Gastrocnemius medialis (tissue), 4 donors: ENCODE measurements around the gene NDRG3. TPM values are rescaled to one million over a fixed set of nuclear protein-coding genes. Genes with fewer than 3 reads are reported as not detected.

Experiments used
- ATAC-seq, 2 donors: fragments of 150-250 bp; one replicate each; pipeline ENCODE4 v1.9.1; 2016
- DNase-seq, 2 donors: peaks; one replicate each; pipeline ENCODE4 v3.0.0-alpha.2; 2019
- H3K27ac ChIP-seq, 4 donors: fragments of 200-600 bp; sonication (generic); 1 replicate in 1 of 4; 2 replicates in 3 of 4; pipeline ENCODE4 v1.5.1; 2016 to 2018; ENCODE audit warnings: mild to moderate bottlenecking in 2 of 4, moderate library complexity in 1 of 4
- H3K27me3 ChIP-seq, 3 donors: fragments of 200-600 bp; sonication (generic) in 2 of 3; 1 replicate in 1 of 3; 2 replicates in 2 of 3; pipeline versions ENCODE4 v1.5.1 to v1.6.0; 2016 to 2019; ENCODE audit warnings: mild to moderate bottlenecking in 1 of 3, moderate library complexity in 1 of 3
- H3K36me3 ChIP-seq, 2 donors: fragments of 200-600 bp; sonication (generic) in 1 of 2; one replicate each; pipeline ENCODE4 v1.5.1; 2017 to 2018
- H3K4me1 ChIP-seq, 2 donors: fragments of 200-600 bp; sonication (generic) in 1 of 2; one replicate each; pipeline ENCODE4 v1.5.1; 2016 to 2017; ENCODE audit warnings: mild to moderate bottlenecking in 2 of 2
- H3K4me3 ChIP-seq, 4 donors: fragments of 200-600 bp; sonication (generic) in 3 of 4; 1 replicate in 1 of 4; 2 replicates in 3 of 4; pipeline ENCODE4 v1.5.1; 2016 to 2019; ENCODE audit warnings: mild to moderate bottlenecking in 2 of 4
- H3K9me3 ChIP-seq, 3 donors: fragments of 200-600 bp; sonication (generic) in 2 of 3; 1 replicate in 1 of 3; 2 replicates in 2 of 3; pipeline ENCODE4 v1.5.1; 2016 to 2019
- CTCF ChIP-seq, 5 experiments: fragments of 450-650 bp in 3 of 5; fragments of 200-600 bp in 2 of 5; sonication (generic) in 2 of 5; IDR thresholded peaks in 4 of 5; conservative IDR thresholded peaks in 1 of 5; 1 replicate in 4 of 5; 2 replicates in 1 of 5; pipeline ENCODE4 v1.5.1; 2016 to 2019; ENCODE audit warnings: antibody characterized with exemption in 5 of 5, mild to moderate bottlenecking in 3 of 5, moderate library complexity in 3 of 5
- POLR2A ChIP-seq, 2 donors: fragments of 450-650 bp; IDR thresholded peaks; one replicate each; pipeline ENCODE4 v1.6.1; 2017; ENCODE audit warnings: antibody characterized with exemption in 2 of 2, mild to moderate bottlenecking in 2 of 2, moderate library complexity in 2 of 2
- in situ Hi-C, 4 donors: fragments of 200-750 bp; cut with MboI; loops; one replicate each; pipeline versions ENCODE4 v1.15.0 to v1.8.0; 2017; ENCODE audit warnings: low sequenced_read_pairs in 4 of 4
- intact Hi-C: fragments of 100-400 bp; cut with DNase I; formaldehyde crosslinking; loops from one replicate; pipeline ENCODE4 v1.15.1; 2023; ENCODE audit warnings: low total_unique reads
- total RNA-seq, 4 donors: library from RNA; depleted of rRNA; stranded (reverse); fragments of >200 nt; gene quantifications; one replicate each; pipeline versions ENCODE4 v1.1.0 to v1.2.3, GENCODE V29; 2016

Gene NDRG3
- total RNA-seq, 4 donors from 2014 or later, result 6.7 to 24.9 (median 13.2) TPM

- no peak for TF ChIP-seq POLR2A (IDR thresholded peaks at IDR 0.05)
- no peak for TF ChIP-seq CTCF (IDR thresholded peaks at IDR 0.05 in 4 of 5, conservative IDR thresholded peaks at IDR 0.05 in 1 of 5)
- Histone ChIP-seq H3K27ac (peak overlapping the region; percentile 79 to 98 (median 90)), H3K36me3 (peaks cover 2 to 52% of the 10 kb centered on the region in 2 donors), H3K4me3 (peak overlapping the region; percentile 75 to 97 (median 90)), H3K27me3 (no peaks in the 10 kb centered on the region), H3K9me3 (no peaks in the 10 kb centered on the region), H3K4me1 (peaks cover 21 to 25% of the 10 kb centered on the region in 2 donors)
- in situ Hi-C loops (loop anchor here in 3 of 4 donors (10.0 to 25.0 kb wide), 4 partner anchors 53 to 395 kb away; no protein-coding TSS in a partner anchor), intact Hi-C loops (loop anchor here (5.0 kb wide), 1 partner anchor 140 kb away; the partner anchor contains the start of gene NDRG3)
- DNase-seq (no peak), ATAC-seq (no peak)
Measured at GRCh38 chr20:36607586-36608387, 138.1 kb downstream of the NDRG3 start.

- no peak for TF ChIP-seq CTCF (IDR thresholded peaks at IDR 0.05 in 4 of 5, conservative IDR thresholded peaks at IDR 0.05 in 1 of 5)
- no peak for TF ChIP-seq POLR2A (IDR thresholded peaks at IDR 0.05)
- H3K4me3 ChIP-seq, result peak overlapping the region; percentile 75 to 97 (median 90)
- intact Hi-C loops, result loop anchor here (5.0 kb wide), 1 partner anchor 141 kb away; the partner anchor contains the start of gene NDRG3
- in situ Hi-C loops, result loop anchor here in 3 of 4 donors (10.0 to 25.0 kb wide), 4 partner anchors 52 to 394 kb away; no protein-coding TSS in a partner anchor
- H3K36me3 ChIP-seq, result peaks cover 2 to 38% of the 10 kb centered on the region in 2 donors
- DNase-seq, result peak; percentile 48 to 67
- peak overlapping the region; percentile 79 to 98 (median 90) for H3K27ac ChIP-seq
- ATAC-seq, result peak; percentile 43 to 72
- no peaks in the 10 kb centered on the region for H3K9me3 ChIP-seq
- H3K4me1 ChIP-seq, result peaks cover 21 to 25% of the 10 kb centered on the region in 2 donors
- H3K27me3 ChIP-seq, result no peaks in the 10 kb centered on the region
Measured at GRCh38 chr20:36606158-36607066, 139.5 kb downstream of the NDRG3 start.

GRCh38 chr20:36605399-36606157 lies 140.3 kb downstream of the NDRG3 start, which contains the start of gene RAB5IF:
Gene RAB5IF, plus strand, starts transcription at chr20:36605779. Its CDS starts 173 bp downstream, at chr20:36605952.
- no peaks in the 10 kb centered on the region for H3K27me3 ChIP-seq
- no peaks in the 10 kb centered on the region for H3K9me3 ChIP-seq
- H3K27ac ChIP-seq, result peak within 1 kb of the TSS; percentile 79 to 98 (median 90)
- DNase-seq (peak; percentile 97 to 99), ATAC-seq (peak; percentile 91 to 93)
- in situ Hi-C loops (loop anchor here in 3 of 4 donors (10.0 to 25.0 kb wide), 4 partner anchors 51 to 393 kb away; no protein-coding TSS in a partner anchor), intact Hi-C loops (loop anchor here (1.0 to 5.0 kb wide), 6 partner anchors 31 to 402 kb away; partner anchors contain the start of gene NDRG3)
- H3K36me3 ChIP-seq, result peaks cover 2 to 30% of the 10 kb centered on the region in 2 donors
- TF ChIP-seq POLR2A (IDR thresholded peaks at IDR 0.05) (peak; percentile 88 to 89), CTCF (IDR thresholded peaks at IDR 0.05 in 4 of 5, conservative IDR thresholded peaks at IDR 0.05 in 1 of 5) (peak; percentile 81 to 97 (median 91))
- peaks cover 21 to 25% of the 10 kb centered on the region in 2 donors for H3K4me1 ChIP-seq
- peak within 1 kb of the TSS; percentile 75 to 97 (median 90) for H3K4me3 ChIP-seq
